Right lobe of liver (tissue), 6 donors: ENCODE data around the gene P2RY6. TPM values are rescaled to one million over a fixed set of nuclear protein-coding genes. Genes with fewer than 3 reads are reported as not detected.

Experiments
- ATAC-seq, 4 donors: fragments of 200-7000 bp; cut with Tn5 transposase; one replicate each; pipeline ENCODE4 v1.9.1; 2020; ENCODE audit warnings: mild to moderate bottlenecking in 4 of 4, moderate library complexity in 4 of 4
- DNase-seq, 3 donors: peaks; one replicate each; pipeline ENCODE4 v3.0.0-alpha.2; 2020
- H3K27ac ChIP-seq, 3 donors: fragments of 200-600 bp; one replicate each; pipeline ENCODE4 v1.8.0; 2022
- H3K27me3 ChIP-seq, 2 donors: fragments of 200-600 bp; one replicate each; pipeline ENCODE4 v1.8.0; 2022
- H3K36me3 ChIP-seq, 4 donors: fragments of 200-600 bp; sonication (generic) in 1 of 4; one replicate each; pipeline versions ENCODE4 v1.5.1 to v1.8.0; 2017 to 2022; ENCODE audit warnings: control low read depth in 1 of 4
- H3K4me1 ChIP-seq, 4 donors: fragments of 200-600 bp; sonication (generic) in 1 of 4; one replicate each; pipeline versions ENCODE4 v1.5.1 to v1.8.0; 2017 to 2022; ENCODE audit warnings: control low read depth in 1 of 4
- H3K4me3 ChIP-seq, 3 donors: fragments of 200-600 bp; one replicate each; pipeline ENCODE4 v1.8.0; 2022
- H3K9me3 ChIP-seq, 4 donors: fragments of 200-600 bp; sonication (generic) in 1 of 4; one replicate each; pipeline versions ENCODE4 v1.5.1 to v1.8.0; 2017 to 2022; ENCODE audit warnings: control low read depth in 1 of 4
- CTCF ChIP-seq, 4 donors: fragments of 200-600 bp in 3 of 4; fragments of 450-650 bp in 1 of 4; IDR thresholded peaks; one replicate each; pipeline versions ENCODE4 v1.5.1 to v1.8.0; 2016 to 2022; ENCODE audit warnings: antibody characterized with exemption in 4 of 4, mild to moderate bottlenecking in 2 of 4
- POLR2A ChIP-seq: fragments of 450-650 bp; IDR thresholded peaks from one replicate; pipeline ENCODE4 v1.6.1; 2017; ENCODE audit warnings: antibody characterized with exemption, mild to moderate bottlenecking
- WGBS: methylation state at CpG from one replicate; pipeline ENCODE4 v1.1.6; 2018; ENCODE audit warnings: low coverage, low lambda C conversion rate; ENCODE audit not compliant: insufficient coverage; ENCODE audit errors: missing lambda C conversion rate; 5-methylcytosine and 5-hydroxymethylcytosine counted together
- intact Hi-C, 2 donors: fragments of 100-400 bp; cut with DNase I; formaldehyde crosslinking; loops; one replicate each; pipeline versions ENCODE4 v1.11.2 to v1.14.1; 2022
- total RNA-seq, 6 experiments: library from RNA; depleted of rRNA in 2 of 6; stranded (reverse); fragments of >200 nt in 2 of 6; fragmentation: NEBNext Ultra II Directional in 3 of 6; extraction: Animal tissue kit (Norgen Biotek cat#: 25700) in 3 of 6; gene quantifications; one replicate each; pipeline versions ENCODE4 v1.1.0 to v1.2.4, GENCODE V29; 2016 to 2023
- donor health status: DM: no; HTN: yes; CAD: no.
- donor health status: DM: no; HTN: no; CAD: no.
- donor health status: DM: no; HTN: no; CAD: no.
- donor health status: DM: no; HTN: yes; CAD: no.
- donor health status: DM: no; HTN: yes; CAD: no.

Gene P2RY6
- total RNA-seq, 6 experiments from 2014 or later = 0.24 to 1.8 (median 0.62) TPM

GRCh38 chr11:73240190-73240781 is 31.9 kb upstream of the P2RY6 start:
- Histone ChIP-seq H3K9me3 (no peaks in the 10 kb centered on the region), H3K4me3 (no peak overlapping the region), H3K27ac (no peak overlapping the region), H3K36me3 (no peaks in the 10 kb centered on the region), H3K4me1 (peaks cover 0 to 11% (median 0%) of the 10 kb centered on the region in 4 donors), H3K27me3 (no peaks in the 10 kb centered on the region)
- TF ChIP-seq CTCF (IDR thresholded peaks at IDR 0.05) = no peak
- TF ChIP-seq POLR2A = no peak
- WGBS = 58% methylated on average over 3 of the region's 4 CpGs
- ATAC-seq = no peak
- intact Hi-C loops = loop anchor here in 1 of 2 donors (10.0 kb wide), 1 partner anchor 405 kb away; no protein-coding TSS in a partner anchor
- DNase-seq = peak; percentile 9 to 43 (median 39)

DNA sequence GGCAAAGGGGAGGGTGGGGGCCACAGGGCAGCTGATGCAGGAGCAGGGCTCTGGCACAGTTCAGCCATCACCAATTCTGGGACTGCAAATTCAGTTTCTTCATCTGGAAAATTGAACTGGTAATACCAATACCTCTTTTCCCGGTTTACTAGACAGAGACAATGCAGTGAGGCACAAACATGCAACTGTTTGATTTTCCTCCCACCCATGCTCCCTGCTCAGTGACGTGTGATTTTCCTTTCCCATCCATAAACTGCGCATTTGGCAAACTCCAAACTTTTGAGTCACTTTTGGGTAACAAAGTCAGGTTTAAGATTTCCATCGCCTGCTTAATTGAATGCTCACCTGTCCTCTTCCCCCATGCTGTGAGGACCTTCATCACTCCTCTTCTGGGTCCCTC is 30.8 kb upstream of the P2RY6 start:
- intact Hi-C loops = loop anchor here in 1 of 2 donors (10.0 kb wide), 1 partner anchor 406 kb away; no protein-coding TSS in a partner anchor
- no peak for ATAC-seq
- no peaks in the 10 kb centered on the region for H3K27me3 ChIP-seq
- TF ChIP-seq CTCF (IDR thresholded peaks at IDR 0.05) (no peak), POLR2A (no peak)
- H3K27ac ChIP-seq = no peak overlapping the region
- H3K9me3 ChIP-seq = no peaks in the 10 kb centered on the region
- peaks cover 0 to 5% (median 0%) of the 10 kb centered on the region in 4 donors for H3K4me1 ChIP-seq
- H3K36me3 ChIP-seq = no peaks in the 10 kb centered on the region
- WGBS = 86% methylated on average over 4 of the region's 4 CpGs
- no peak overlapping the region for H3K4me3 ChIP-seq
- peak in 1 of 3 donors; percentile 12 for DNase-seq

DNA sequence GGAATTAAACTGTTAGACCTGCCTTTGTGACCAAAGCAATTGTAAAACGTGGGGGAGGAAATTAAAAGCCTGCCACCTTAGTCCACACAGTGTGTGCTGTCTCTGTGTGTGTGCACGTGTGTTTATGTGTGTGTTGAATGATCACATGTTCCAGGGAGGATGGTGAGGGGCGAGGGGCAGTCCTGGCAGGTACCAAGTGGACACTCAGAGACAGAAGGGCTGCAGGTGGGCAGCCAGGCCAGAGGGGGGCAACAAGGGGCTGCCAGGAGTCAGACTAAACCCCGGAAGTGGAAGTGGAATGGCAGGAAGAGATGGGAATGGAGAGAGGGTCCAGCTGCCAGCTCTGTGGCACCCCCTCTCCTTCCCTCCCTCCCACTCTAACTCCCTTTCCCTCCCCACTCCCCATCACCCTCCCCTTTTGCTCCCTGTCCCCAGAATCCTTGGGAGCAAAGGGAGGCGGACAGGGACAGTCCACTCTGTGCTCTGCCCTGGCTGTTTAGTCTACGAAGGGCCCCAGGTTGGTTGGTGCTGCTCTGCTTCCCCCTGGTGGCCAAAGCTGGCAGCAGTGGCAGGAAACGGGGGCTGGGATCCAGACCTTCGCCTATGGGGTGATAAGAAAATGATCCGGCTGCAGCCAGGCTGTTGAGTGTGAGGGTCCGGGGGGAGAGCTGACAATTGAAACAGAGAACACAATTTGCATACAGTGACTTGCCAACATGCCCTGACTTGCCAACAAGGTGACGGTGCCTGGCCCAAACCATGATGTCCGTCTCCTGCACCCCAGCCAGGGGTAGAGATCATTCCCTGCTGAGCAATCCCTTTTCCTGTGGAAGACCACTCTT is 29.7 kb upstream of the P2RY6 start:
- no peaks in the 10 kb centered on the region for H3K36me3 ChIP-seq
- DNase-seq = peak; percentile 74 to 77 (median 76)
- no peaks in the 10 kb centered on the region for H3K27me3 ChIP-seq
- no peak overlapping the region for H3K4me3 ChIP-seq
- TF ChIP-seq CTCF (IDR thresholded peaks at IDR 0.05) = peak; percentile 84 to 94 (median 85)
- no peak for TF ChIP-seq POLR2A
- intact Hi-C loops = loop anchor here (2.0 to 10.0 kb wide), 2 partner anchors 58 to 408 kb away; no protein-coding TSS in a partner anchor
- ATAC-seq = peak; percentile 92 to 96 (median 94)
- WGBS = 8% methylated on average over 7 of the region's 12 CpGs
- H3K9me3 ChIP-seq = no peaks in the 10 kb centered on the region
- no peaks in the 10 kb centered on the region for H3K4me1 ChIP-seq
- H3K27ac ChIP-seq = no peak overlapping the region

- Histone ChIP-seq H3K9me3 (no peaks in the 10 kb centered on the region), H3K36me3 (no peaks in the 10 kb centered on the region), H3K4me3 (no peak overlapping the region), H3K27me3 (no peaks in the 10 kb centered on the region), H3K27ac (no peak overlapping the region), H3K4me1 (no peaks in the 10 kb centered on the region)
- WGBS = 55% methylated on average over 6 of the region's 8 CpGs
- ATAC-seq (no peak), DNase-seq (no peak)
- intact Hi-C loops = loop anchor here (2.0 to 10.0 kb wide), 2 partner anchors 58 to 408 kb away; no protein-coding TSS in a partner anchor
- TF ChIP-seq CTCF (IDR thresholded peaks at IDR 0.05) (no peak), POLR2A (no peak)
Measured at GRCh38 chr11:73243093-73243485, 29.0 kb upstream of the P2RY6 start.
